GM18517 (cell line): ENCODE results near the gene AMZ2.
"Not testable (repeated sequence)": the region's sequence is repeated elsewhere in the genome, so short reads cannot be mapped to it uniquely, and the experiment has no call there.

Experiments
- ATAC-seq: cut with Tn5 transposase; IDR thresholded peaks from one replicate; pipeline ENCODE4 v1.9.1; 2021; ENCODE audit warnings: mild to moderate bottlenecking, moderate library complexity; ENCODE audit not compliant: unreplicated experiment

Gene AMZ2

GRCh38 chr17:68248199-68248825 is 469 bp downstream of the AMZ2 start:
- peak; percentile 32 for ATAC-seq

- no peak for ATAC-seq
Observed at GRCh38 chr17:68248891-68249290, 1.0 kb downstream of the AMZ2 start.

- no peak for ATAC-seq
Observed at GRCh38 chr17:68249354-68249765, 1.5 kb downstream of the AMZ2 start.

- not testable (repeated sequence) for ATAC-seq
Observed at GRCh38 chr17:68253426-68253825, 5.6 kb downstream of the AMZ2 start.

GRCh38 chr17:68255151-68255550 is 7.3 kb downstream of the AMZ2 start:
- no peak for ATAC-seq

- ATAC-seq, result no peak
Observed at GRCh38 chr17:68255731-68256538, 8.1 kb downstream of the AMZ2 start.

GRCh38 chr17:68256701-68257100 is 8.9 kb downstream of the AMZ2 start:
- not testable (repeated sequence) for ATAC-seq

- ATAC-seq, result no peak
Observed at GRCh38 chr17:68257934-68258333, 10.1 kb downstream of the AMZ2 start.

- peak; percentile 69 for ATAC-seq
Observed at GRCh38 chr17:68258890-68259647, 11.2 kb downstream of the AMZ2 start.

- not testable (repeated sequence) for ATAC-seq
Observed at GRCh38 chr17:68259648-68259951, 11.8 kb downstream of the AMZ2 start.

- ATAC-seq, result no peak
Observed at GRCh38 chr17:68260051-68260762, 12.4 kb downstream of the AMZ2 start.

GRCh38 chr17:68262467-68262866 is 14.6 kb downstream of the AMZ2 start:
- ATAC-seq, result not testable (repeated sequence)

GRCh38 chr17:68263101-68263681 is 15.3 kb downstream of the AMZ2 start:
- peak; percentile 48 for ATAC-seq

- not testable (repeated sequence) for ATAC-seq
Observed at GRCh38 chr17:68265833-68266232, 18.0 kb downstream of the AMZ2 start.

- no peak for ATAC-seq
Observed at GRCh38 chr17:68273722-68274121, 25.9 kb downstream of the AMZ2 start.

GRCh38 chr17:68276339-68276738 is 28.5 kb downstream of the AMZ2 start:
- not testable (repeated sequence) for ATAC-seq

- no peak for ATAC-seq
Observed at GRCh38 chr17:68277807-68278206, 30.0 kb downstream of the AMZ2 start.

GRCh38 chr17:68281965-68282364 is 34.1 kb downstream of the AMZ2 start:
- not testable (repeated sequence) for ATAC-seq

- ATAC-seq, result no peak
Observed at GRCh38 chr17:68288375-68288774, 40.5 kb downstream of the AMZ2 start.

- no peak for ATAC-seq
Observed at GRCh38 chr17:68288804-68289203, 41.0 kb downstream of the AMZ2 start.

- ATAC-seq, result no peak
Observed at GRCh38 chr17:68289473-68289872, 41.6 kb downstream of the AMZ2 start.
